Placental pericyte (primary cell): Measurements from ENCODE around the gene ZNF324. TPM values are rescaled to one million over a fixed set of nuclear protein-coding genes. Genes with fewer than 3 reads are reported as not detected.

ENCODE experiments used
- small RNA-seq: library from RNA; depleted of rRNA; stranded (forward); fragments of <200 nt; gene quantifications from one replicate; pipeline ENCODE3, GENCODE V24; 2012; ENCODE audit warnings: low replicate concordance
- total RNA-seq: library from RNA; depleted of rRNA; stranded (reverse); fragments of >200 nt; gene quantifications from 2 replicates; pipeline ENCODE4 v1.2.3, GENCODE V29; 2012

Gene ZNF324
- total RNA-seq = 20.8 and 24.3 TPM in 2 replicates

GRCh38 chr19:58466760-58467589 is at the start of gene ZNF324:
Gene ZNF324, plus strand, starts transcription at chr19:58467080. Its CDS starts 2,106 bp downstream, at chr19:58469186.

DNA sequence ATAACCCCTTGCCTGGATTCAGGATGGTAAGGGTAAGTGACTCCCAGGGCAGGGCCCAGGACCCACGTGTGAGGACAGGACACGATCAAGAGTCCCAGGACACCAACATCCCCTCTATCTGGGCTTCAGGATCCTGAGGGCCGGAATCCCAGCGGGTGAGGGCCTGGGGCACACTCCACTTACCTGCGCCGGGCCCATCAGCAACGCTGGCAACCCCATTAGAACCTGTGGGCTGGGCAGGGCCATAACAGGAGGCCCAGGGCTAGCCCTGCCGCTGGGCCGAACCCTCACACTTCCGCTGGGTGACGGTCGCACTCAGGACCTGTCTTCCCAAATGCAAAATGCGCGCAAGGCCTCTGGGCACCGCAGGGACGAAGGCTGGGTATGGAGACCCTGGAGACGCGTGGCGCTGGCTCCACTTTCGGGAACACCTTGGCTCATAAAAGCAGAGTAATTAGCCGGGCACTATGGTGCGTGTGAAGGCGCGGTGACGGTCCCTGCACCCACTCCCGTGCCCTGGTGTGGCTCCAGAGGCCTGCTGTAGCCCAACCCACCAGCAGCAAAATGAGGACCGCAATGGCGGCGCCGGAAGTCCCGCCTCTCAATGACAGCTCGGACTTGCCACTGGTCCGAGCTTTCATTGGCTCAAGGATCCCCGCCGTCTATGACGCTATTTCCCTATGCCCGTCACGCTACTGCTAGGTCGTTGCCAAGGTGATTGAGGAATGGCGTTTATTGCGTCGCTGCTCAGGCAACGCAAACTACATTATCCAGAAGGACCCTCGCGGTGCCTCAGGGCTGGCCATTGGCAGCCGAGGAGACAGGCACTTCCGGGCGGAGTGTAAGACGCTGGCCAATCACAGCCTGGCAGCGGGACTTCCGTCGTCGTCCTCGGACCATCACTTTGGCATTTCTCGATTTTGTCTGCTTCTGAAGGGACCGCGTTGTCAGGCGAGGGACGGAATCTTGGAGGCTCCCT is 27.0 kb upstream of the ZNF324 start, which contains the start of gene ZNF132:
ZNF132 (minus strand) TSS at position 578 of the 979 bp plus-strand sequence; CDS start at position 246, 332 bp downstream.

GRCh38 chr19:58451358-58452101 is 15.3 kb upstream of the ZNF324 start, which contains the start of gene ZNF324B:
Gene ZNF324B, plus strand, starts transcription at chr19:58451622. Its CDS starts 2,080 bp downstream, at chr19:58453702.

GRCh38 chr19:58475714-58476497 is 9.0 kb downstream of the ZNF324 start, which contains the start of gene ZNF446:
Gene ZNF446, plus strand, starts transcription at chr19:58476352. Its CDS starts 867 bp downstream, at chr19:58477219.

GRCh38 chr19:58511353-58512208 is 44.7 kb downstream of the ZNF324 start, which contains the start of gene SLC27A5:
Gene SLC27A5, minus strand, starts transcription at chr19:58511992. Its CDS starts 37 bp downstream, at chr19:58511955.

GRCh38 chr19:58519355-58520256 is 52.7 kb downstream of the ZNF324 start, which contains the start of gene ZBTB45:
Gene ZBTB45, minus strand, starts transcription at chr19:58519810. Its CDS starts 2,137 bp downstream, at chr19:58517673.

Small RNAs within 50 kb of the gene (small RNA-seq; reads per million reads assigned to genes)
- gene RN7SL693P (not detected), gene RNU6-1337P (not detected)

Other genes starting within 250 kb of the ZNF324 start
- 35.5 and 45.0 TPM in 2 replicates for gene ZNF544, start 238.2 kb upstream of the ZNF324 start, total RNA-seq
- 4.2 and 7.6 TPM in 2 replicates for gene ZNF8, start 188.1 kb upstream of the ZNF324 start, total RNA-seq
- gene ERVK3-1, start 161.7 kb upstream of the ZNF324 start, total RNA-seq = 40.5 and 45.0 TPM in 2 replicates
- 3.3 and 5.4 TPM in 2 replicates for gene ZSCAN22, start 140.1 kb upstream of the ZNF324 start, total RNA-seq
- 3.3 and 8.8 TPM in 2 replicates for gene A1BG, start 113.6 kb upstream of the ZNF324 start, total RNA-seq
- gene ZNF497, start 104.3 kb upstream of the ZNF324 start, total RNA-seq = 0.57 and 1.3 TPM in 2 replicates
- 1.8 and 2.4 TPM in 2 replicates for gene ZNF837, start 86.0 kb upstream of the ZNF324 start, total RNA-seq
- gene RPS5, start 79.8 kb upstream of the ZNF324 start, total RNA-seq = 1,396 and 1,689 TPM in 2 replicates
- gene RNF225, start 71.4 kb upstream of the ZNF324 start, total RNA-seq = 0.22 and 0.43 TPM in 2 replicates
- gene ZNF584, start 58.4 kb upstream of the ZNF324 start, total RNA-seq = 22.0 and 23.2 TPM in 2 replicates
- gene ZNF132, start 26.9 kb upstream of the ZNF324 start, total RNA-seq = 8.1 and 9.7 TPM in 2 replicates
- 8.5 and 13.5 TPM in 2 replicates for gene ZNF324B, start 15.5 kb upstream of the ZNF324 start, total RNA-seq
- 9.3 and 16.9 TPM in 2 replicates for gene ZNF446, start 9.3 kb downstream of the ZNF324 start, total RNA-seq
- 1.3 and 1.6 TPM in 2 replicates for gene SLC27A5, start 44.9 kb downstream of the ZNF324 start, total RNA-seq
- 7.2 and 11.6 TPM in 2 replicates for gene ZBTB45, start 52.7 kb downstream of the ZNF324 start, total RNA-seq
- gene TRIM28, start 77.0 kb downstream of the ZNF324 start, total RNA-seq = 357 and 368 TPM in 2 replicates
- 71.4 and 178 TPM in 2 replicates for gene CHMP2A, start 88.0 kb downstream of the ZNF324 start, total RNA-seq
- 70.5 and 92.5 TPM in 2 replicates for gene UBE2M, start 91.5 kb downstream of the ZNF324 start, total RNA-seq
- gene MZF1, start 106.3 kb downstream of the ZNF324 start, total RNA-seq = 20.8 and 21.9 TPM in 2 replicates